COLO668 (cell line): Measurements from ENCODE around the gene VAC14.

Experiments
- DNase-seq: peaks from one replicate; lab custom pipeline; 2025; ENCODE audit not compliant: unreplicated experiment; lab: John Stamatoyannopoulos, UW

VAC14 gene

GRCh38 chr16:70709457-70709856, 91.5 kb downstream of the VAC14 start:
- no peak for DNase-seq

- no peak for DNase-seq
These were observed 92.4 kb downstream of the VAC14 start for GRCh38 chr16:70708366-70709246.

- no peak for DNase-seq
These were observed 94.0 kb downstream of the VAC14 start for GRCh38 chr16:70706948-70707465.

GRCh38 chr16:70705056-70705455, 95.9 kb downstream of the VAC14 start:
- no peak for DNase-seq

- DNase-seq = no peak
These were observed 96.4 kb downstream of the VAC14 start for GRCh38 chr16:70704586-70704985.

GRCh38 chr16:70703835-70704381, 97.0 kb downstream of the VAC14 start:
- DNase-seq = no peak

GRCh38 chr16:70703041-70703834, 97.7 kb downstream of the VAC14 start:
- DNase-seq = peak; percentile 47

- DNase-seq = peak; percentile 47
These were observed 98.3 kb downstream of the VAC14 start for GRCh38 chr16:70702624-70703023.

GRCh38 chr16:70701998-70702397, 99.0 kb downstream of the VAC14 start:
- DNase-seq = peak; percentile 24

GRCh38 chr16:70701596-70701995, 99.4 kb downstream of the VAC14 start:
- peak; percentile 24 for DNase-seq

- DNase-seq = peak; percentile 33
These were observed 99.9 kb downstream of the VAC14 start for GRCh38 chr16:70701036-70701435.

GRCh38 chr16:70700101-70701020, 100.6 kb downstream of the VAC14 start:
- DNase-seq = peak; percentile 76

- no peak for DNase-seq
These were observed 101.3 kb downstream of the VAC14 start for GRCh38 chr16:70699696-70700095.

- no peak for DNase-seq
These were observed 102.1 kb downstream of the VAC14 start for GRCh38 chr16:70698901-70699300.

GRCh38 chr16:70697594-70698170, 103.3 kb downstream of the VAC14 start:
- no peak for DNase-seq

GRCh38 chr16:70696952-70697593, 103.9 kb downstream of the VAC14 start:
- no peak for DNase-seq

GRCh38 chr16:70696355-70696754, 104.6 kb downstream of the VAC14 start:
- DNase-seq = no peak

- DNase-seq = peak; percentile 86
These were observed 105.5 kb downstream of the VAC14 start for GRCh38 chr16:70695331-70696070.

GRCh38 chr16:70694868-70695218, 106.1 kb downstream of the VAC14 start:
- DNase-seq = no peak
